ENCODE data around the gene NPC1L1.

The NPC1L1 gene

GRCh38 chr7:44482502-44483485, 58.3 kb downstream of the NPC1L1 start:
- DNase-seq (ENCODE audit: low spot score), result no peak
- in situ Hi-C loops (cut with MboI; ENCODE audit: low sequenced_read_pairs, unreplicated experiment), result no loop called here
- TF ChIP-seq CTCF (IDR thresholded peaks at IDR 0.05; ENCODE audit: borderline replicate concordance, control extremely low read depth, extremely low read depth, insufficient read depth, missing control alignments), result no peak

GRCh38 chr7:44477938-44478337, 63.2 kb downstream of the NPC1L1 start:
- DNase-seq (ENCODE audit: low spot score), result no peak
- TF ChIP-seq CTCF (IDR thresholded peaks at IDR 0.05; ENCODE audit: borderline replicate concordance, control extremely low read depth, extremely low read depth, insufficient read depth, missing control alignments), result no peak
- in situ Hi-C loops (cut with MboI; ENCODE audit: low sequenced_read_pairs, unreplicated experiment), result no loop called here

GRCh38 chr7:44477063-44477830, 63.9 kb downstream of the NPC1L1 start:
- in situ Hi-C loops (cut with MboI; ENCODE audit: low sequenced_read_pairs, unreplicated experiment), result no loop called here
- peak; percentile 48 for DNase-seq (ENCODE audit: low spot score)
- TF ChIP-seq CTCF (IDR thresholded peaks at IDR 0.05; ENCODE audit: borderline replicate concordance, control extremely low read depth, extremely low read depth, insufficient read depth, missing control alignments), result peak; percentile 96

- no peak for DNase-seq (ENCODE audit: low spot score)
- TF ChIP-seq CTCF (IDR thresholded peaks at IDR 0.05; ENCODE audit: borderline replicate concordance, control extremely low read depth, extremely low read depth, insufficient read depth, missing control alignments), result no peak
- in situ Hi-C loops (cut with MboI; ENCODE audit: low sequenced_read_pairs, unreplicated experiment), result no loop called here
Observed at GRCh38 chr7:44476313-44476712, 64.8 kb downstream of the NPC1L1 start.

GRCh38 chr7:44473295-44473694, 67.8 kb downstream of the NPC1L1 start:
- TF ChIP-seq CTCF (IDR thresholded peaks at IDR 0.05; ENCODE audit: borderline replicate concordance, control extremely low read depth, extremely low read depth, insufficient read depth, missing control alignments), result no peak
- no peak for DNase-seq (ENCODE audit: low spot score)
- in situ Hi-C loops (cut with MboI; ENCODE audit: low sequenced_read_pairs, unreplicated experiment), result no loop called here

- TF ChIP-seq CTCF (IDR thresholded peaks at IDR 0.05; ENCODE audit: borderline replicate concordance, control extremely low read depth, extremely low read depth, insufficient read depth, missing control alignments), result no peak
- in situ Hi-C loops (cut with MboI; ENCODE audit: low sequenced_read_pairs, unreplicated experiment), result no loop called here
- no peak for DNase-seq (ENCODE audit: low spot score)
Observed at GRCh38 chr7:44472843-44473242, 68.3 kb downstream of the NPC1L1 start.
